GM23338 (cell line): ENCODE data around the gene KAZN. TPM values are rescaled to one million over a fixed set of nuclear protein-coding genes. Genes with fewer than 3 reads are reported as not detected.

Experiments used
- ATAC-seq: fragments of 200-7000 bp; cut with Tn5 transposase; 3 replicates; pipeline ENCODE4 v1.9.1; 2020
- DNase-seq: peaks from one replicate; pipeline ENCODE4 v3.0.0-alpha.2; 2015; ENCODE audit warnings: low spot score
- H2AFZ ChIP-seq: fragments of 200-600 bp; sonication (generic); 2 replicates; pipeline ENCODE4 v1.8.0; 2016; ENCODE audit warnings: antibody characterized with exemption, mild to moderate bottlenecking, moderate library complexity
- H3F3A ChIP-seq: fragments of 200-600 bp; sonication (generic); replicated peaks from 2 replicates; pipeline ENCODE4 v1.8.0; 2017; ENCODE audit warnings: antibody characterized with exemption, mixed run types, low read depth
- H3K27ac ChIP-seq: fragments of 200-600 bp; sonication (generic); 2 replicates; pipeline ENCODE4 v1.6.1; 2016; ENCODE audit warnings: low read depth
- H3K27me3 ChIP-seq: fragments of 200-600 bp; sonication (generic); 2 replicates; pipeline ENCODE4 v1.8.0; 2016; ENCODE audit warnings: mild to moderate bottlenecking, mixed run types, moderate library complexity; ENCODE audit not compliant: insufficient read depth
- H3K36me3 ChIP-seq: fragments of 200-600 bp; sonication (generic); 2 replicates; pipeline ENCODE4 v1.8.0; 2016; ENCODE audit warnings: mild to moderate bottlenecking; ENCODE audit not compliant: insufficient read depth
- H3K4me1 ChIP-seq: fragments of 200-600 bp; sonication (generic); 2 replicates; pipeline ENCODE4 v1.8.0; 2016; ENCODE audit warnings: mild to moderate bottlenecking, moderate library complexity; ENCODE audit not compliant: insufficient read depth
- H3K4me2 ChIP-seq: fragments of 200-600 bp; sonication (generic); 2 replicates; pipeline ENCODE4 v1.7.1; 2017; ENCODE audit warnings: mixed run types
- H3K4me3 ChIP-seq: fragments of 200-600 bp; sonication (generic); 2 replicates; pipeline ENCODE4 v1.6.1; 2016; ENCODE audit warnings: mixed run types
- H3K79me2 ChIP-seq: fragments of 200-600 bp; sonication (generic); replicated peaks from 2 replicates; pipeline ENCODE4 v1.8.0; 2017; ENCODE audit warnings: mild to moderate bottlenecking; ENCODE audit not compliant: insufficient read depth
- H3K9me2 ChIP-seq: fragments of 200-600 bp; sonication (generic); 2 replicates; pipeline ENCODE4 v1.8.0; 2017; ENCODE audit not compliant: insufficient read depth
- H4K20me1 ChIP-seq: fragments of 200-600 bp; sonication (generic); replicated peaks from 2 replicates; pipeline ENCODE4 v1.8.0; 2017; ENCODE audit warnings: mild to moderate bottlenecking; ENCODE audit not compliant: insufficient read depth
- H3K27ac Mint-ChIP-seq: 2 replicates; pipeline ENCODE4 v1.8.0; 2020; ENCODE audit warnings: inconsistent platforms, mild to moderate bottlenecking, moderate library complexity, mixed read lengths
- H3K27me3 Mint-ChIP-seq: 3 replicates; pipeline ENCODE4 v1.8.0; 2022; ENCODE audit warnings: low read depth, mild to moderate bottlenecking, moderate library complexity, mixed read lengths, inconsistent platforms; ENCODE audit not compliant: insufficient read depth, poor library complexity
- H3K36me3 Mint-ChIP-seq: 3 replicates; pipeline ENCODE4 v1.8.0; 2021; ENCODE audit warnings: low read depth, mild to moderate bottlenecking, inconsistent platforms, moderate library complexity, mixed read lengths
- H3K4me1 Mint-ChIP-seq: 3 replicates; pipeline ENCODE4 v1.8.0; 2020; ENCODE audit warnings: mild to moderate bottlenecking, inconsistent platforms, mixed read lengths
- H3K4me3 Mint-ChIP-seq: 3 replicates; pipeline ENCODE4 v1.8.0; 2021; ENCODE audit warnings: moderate library complexity, mild to moderate bottlenecking, inconsistent platforms, mixed read lengths
- H3K9me3 Mint-ChIP-seq: 3 replicates; pipeline ENCODE4 v1.8.0; 2020; ENCODE audit warnings: moderate library complexity, mild to moderate bottlenecking, inconsistent platforms, mixed read lengths
- CREB1 ChIP-seq: fragments of 250-450 bp; sonication (Bioruptor Pico); IDR thresholded peaks from 2 replicates; pipeline ENCODE4 v1.5.0; 2020; ENCODE audit warnings: low read depth, mild to moderate bottlenecking, moderate library complexity
- CTCF ChIP-seq, 2 experiments: fragments of 200-600 bp in 1 of 2; sonication (generic) in 1 of 2; conservative IDR thresholded peaks; 2 replicates each; pipeline versions ENCODE4 v1.5.1 to v1.6.1; 2016 to 2017; ENCODE audit warnings: antibody characterized with exemption in 2 of 2, low read depth in 2 of 2, mild to moderate bottlenecking in 2 of 2, moderate library complexity in 1 of 2
- ETS1 ChIP-seq: IDR thresholded peaks from 2 replicates; pipeline ENCODE4 v1.6.1; 2016; ENCODE audit warnings: antibody characterized with exemption
- EZH2 ChIP-seq: fragments of 200-600 bp; sonication (generic); IDR thresholded peaks from one replicate; pipeline ENCODE4 v1.8.0; 2017; ENCODE audit warnings: antibody characterized with exemption, mild to moderate bottlenecking, low read depth; ENCODE audit not compliant: unreplicated experiment
- JUNB ChIP-seq: IDR thresholded peaks from one replicate; pipeline ENCODE4 v1.6.1; 2016; ENCODE audit warnings: antibody characterized with exemption; ENCODE audit not compliant: unreplicated experiment
- NANOG ChIP-seq: IDR thresholded peaks from 2 replicates; pipeline ENCODE4 v1.6.1; 2016; ENCODE audit warnings: antibody characterized with exemption, borderline replicate concordance
- POLR2AphosphoS5 ChIP-seq: IDR thresholded peaks from 2 replicates; pipeline ENCODE4 v1.6.1; 2016; ENCODE audit warnings: antibody characterized with exemption, low read depth
- REST ChIP-seq: IDR thresholded peaks from one replicate; pipeline ENCODE4 v1.6.1; 2018; ENCODE audit warnings: antibody characterized with exemption; ENCODE audit not compliant: unreplicated experiment
- ZNF114 ChIP-seq: fragments of 250-450 bp; sonication (Bioruptor Pico); IDR thresholded peaks from 2 replicates; pipeline ENCODE4 v1.5.0; 2020; ENCODE audit warnings: mild to moderate bottlenecking, moderate library complexity
- ZNF331 ChIP-seq: fragments of 250-450 bp; sonication (Bioruptor Pico); IDR thresholded peaks from 2 replicates; pipeline ENCODE4 v1.5.0; 2020; ENCODE audit warnings: low read depth, mild to moderate bottlenecking, moderate library complexity
- polyA plus RNA-seq: library from polyadenylated mRNA; unstranded; fragments of >200 nt; fragmentation: Nextera tagmentation; extraction: Ambion mirVana; gene quantifications from 2 replicates; pipeline ENCODE4 v1.2.1, GENCODE V29; 2016
- total RNA-seq: library from RNA; depleted of rRNA; stranded (reverse); fragments of >200 nt; shearing (Covaris generic); gene quantifications from 2 replicates; pipeline ENCODE4 v1.2.3, GENCODE V29; 2014

The KAZN gene
- total and polyA plus RNA-seq, 2 experiments from 2014 or later, result 9.9 to 15.0 TPM

GRCh38 chr1:15088281-15088971, 489.9 kb downstream of the KAZN start (continued):
- TF ChIP-seq NANOG, result no peak
- TF ChIP-seq ETS1, result no peak
- no peak for TF ChIP-seq REST
- TF ChIP-seq ZNF114, result no peak

- H2AFZ ChIP-seq, result no peak overlapping the region
Observed at GRCh38 chr1:15089258-15089992, 490.9 kb downstream of the KAZN start.

More at GRCh38 chr1:15089258-15089992, 490.9 kb downstream of the KAZN start:
- H3K4me3 ChIP-seq, result no peak overlapping the region
- Mint-ChIP-seq H3K9me3 (no peaks in the 10 kb centered on the region), H3K36me3 (no peaks in the 10 kb centered on the region), H3K27ac (no peak overlapping the region), H3K4me3 (no peak overlapping the region), H3K27me3 (peaks cover 9% of the 10 kb centered on the region), H3K4me1 (peaks cover 30% of the 10 kb centered on the region)
- no peaks in the 10 kb centered on the region for H3F3A ChIP-seq
- H4K20me1 ChIP-seq, result no peaks in the 10 kb centered on the region; the same call in 1 of the 2 replicates
- H3K4me2 ChIP-seq, result no peak overlapping the region
- no peaks in the 10 kb centered on the region for H3K27me3 ChIP-seq
- peaks cover 21% of the 10 kb centered on the region for H3K4me1 ChIP-seq
- H3K79me2 ChIP-seq, result no peaks in the 10 kb centered on the region
- ATAC-seq (no peak), DNase-seq (no peak)
- H3K9me2 ChIP-seq, result no peaks in the 10 kb centered on the region
- TF ChIP-seq CTCF (conservative IDR thresholded peaks at IDR 0.05; ENCODE audit: low read depth in 2 of 2) (no peak), REST (no peak), JUNB (no peak), ZNF331 (CRISPR knock-in tag) (no peak), EZH2 (no peak), POLR2AphosphoS5 (no peak), CREB1 (CRISPR knock-in tag) (no peak), NANOG (no peak), ZNF114 (no peak)
- no peak overlapping the region for H3K27ac ChIP-seq
- H3K36me3 ChIP-seq, result no peaks in the 10 kb centered on the region
